Measurements from ENCODE around the gene XIRP2. TPM values are rescaled to one million over a fixed set of nuclear protein-coding genes. Genes with fewer than 3 reads are reported as not detected.

Gene XIRP2
- total and polyA plus RNA-seq, 2 of the 13 experiments (the other 11 are each of a cell fraction or from before 2014, with no cell fraction given), result 0.04 to 0.05 TPM

- no peak for TF ChIP-seq NFE2 (CRISPR knock-in tag; IDR thresholded peaks at IDR 0.05)
- TF ChIP-seq RFXAP (CRISPR knock-in tag; IDR thresholded peaks at IDR 0.05; ENCODE audit: borderline replicate concordance), result no peak
- TF ChIP-seq, protein P1, sequence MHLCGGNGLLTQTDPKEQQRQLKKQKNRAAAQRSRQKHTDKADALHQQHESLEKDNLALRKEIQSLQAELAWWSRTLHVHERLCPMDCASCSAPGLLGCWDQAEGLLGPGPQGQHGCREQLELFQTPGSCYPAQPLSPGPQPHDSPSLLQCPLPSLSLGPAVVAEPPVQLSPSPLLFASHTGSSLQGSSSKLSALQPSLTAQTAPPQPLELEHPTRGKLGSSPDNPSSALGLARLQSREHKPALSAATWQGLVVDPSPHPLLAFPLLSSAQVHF (CRISPR knock-in tag; IDR thresholded peaks at IDR 0.05), result no peak
- no peak for TF ChIP-seq ZNF619 (CRISPR knock-in tag; IDR thresholded peaks at IDR 0.05)
- TF ChIP-seq PAXIP1 (CRISPR knock-in tag; conservative IDR thresholded peaks at IDR 0.05), result no peak
- no peak for TF ChIP-seq SMAD9 (CRISPR knock-in tag; IDR thresholded peaks at IDR 0.05)
- TF ChIP-seq ZNF564 (CRISPR knock-in tag; IDR thresholded peaks at IDR 0.05), result no peak
- TF ChIP-seq MXI1 (IDR thresholded peaks at IDR 0.05; ENCODE audit: borderline replicate concordance, low read depth, low read length), result no peak
These were observed 161.4 kb downstream of the XIRP2 start (continued) for GRCh38 chr2:167049659-167050058.

- intact Hi-C loops (cut with micrococcal nuclease; ENCODE audit: unreplicated experiment) (no loop called here), in situ Hi-C loops (cut with HindIII; ENCODE audit: extremely low pct_ligation_motif_present, low pct_unique_long_range_greater_than_20kb) (no loop called here)
- Histone ChIP-seq H3K4me1 (ENCODE audit: insufficient read depth, low read length) (no peaks in the 10 kb centered on the region), H3K4me2 (ENCODE audit: low read depth, low read length) (no peak overlapping the region), H3K9me3 (ENCODE audit: low read length) (no peaks in the 10 kb centered on the region), H3K9ac (ENCODE audit: insufficient read depth, low read depth, low read length) (no peak overlapping the region), H3K36me3 (replicated peaks in 1 of 2; ENCODE audit: control insufficient read depth in 1 of 2, insufficient read depth in 2 of 2, low read length in 2 of 2) (no peaks in the 10 kb centered on the region), H3K27ac (ENCODE audit: extremely low read length, insufficient read depth, low read length) (no peak overlapping the region), H3K4me3 (replicated peaks in 1 of 3; ENCODE audit: insufficient read depth in 1 of 3, low read depth in 2 of 3, low read length in 3 of 3) (no peak overlapping the region), H3K79me2 (ENCODE audit: insufficient read depth, low read length) (no peaks in the 10 kb centered on the region), H3K27me3 (ENCODE audit: control insufficient read depth in 1 of 2, insufficient read depth in 2 of 2, low read length in 2 of 2) (no peaks in the 10 kb centered on the region), H2AFZ (ENCODE audit: low read length) (no peak overlapping the region), H4K20me1 (ENCODE audit: insufficient read depth, low read length) (no peaks in the 10 kb centered on the region)
- BruUV-seq (replicated peaks), result no TSS peak
- FAIRE-seq, result no peak
- WGBS (ENCODE audit: low lambda C conversion rate), result 31% methylated on average over 1 of the region's 1 CpG
- POLR2A ChIA-PET, result no interaction called here
- CTCF ChIA-PET (ENCODE audit: low intra/inter-chr PET ratio, low total read pairs), result no interaction called here
- ATAC-seq, result no peak; the same call in 2 of the 3 replicates
- DNase-seq (ENCODE audit: low spot score), result no peak
- no peak for TF ChIP-seq FLYWCH1 (CRISPR knock-in tag; IDR thresholded peaks at IDR 0.05)
- TF ChIP-seq, protein P2, sequence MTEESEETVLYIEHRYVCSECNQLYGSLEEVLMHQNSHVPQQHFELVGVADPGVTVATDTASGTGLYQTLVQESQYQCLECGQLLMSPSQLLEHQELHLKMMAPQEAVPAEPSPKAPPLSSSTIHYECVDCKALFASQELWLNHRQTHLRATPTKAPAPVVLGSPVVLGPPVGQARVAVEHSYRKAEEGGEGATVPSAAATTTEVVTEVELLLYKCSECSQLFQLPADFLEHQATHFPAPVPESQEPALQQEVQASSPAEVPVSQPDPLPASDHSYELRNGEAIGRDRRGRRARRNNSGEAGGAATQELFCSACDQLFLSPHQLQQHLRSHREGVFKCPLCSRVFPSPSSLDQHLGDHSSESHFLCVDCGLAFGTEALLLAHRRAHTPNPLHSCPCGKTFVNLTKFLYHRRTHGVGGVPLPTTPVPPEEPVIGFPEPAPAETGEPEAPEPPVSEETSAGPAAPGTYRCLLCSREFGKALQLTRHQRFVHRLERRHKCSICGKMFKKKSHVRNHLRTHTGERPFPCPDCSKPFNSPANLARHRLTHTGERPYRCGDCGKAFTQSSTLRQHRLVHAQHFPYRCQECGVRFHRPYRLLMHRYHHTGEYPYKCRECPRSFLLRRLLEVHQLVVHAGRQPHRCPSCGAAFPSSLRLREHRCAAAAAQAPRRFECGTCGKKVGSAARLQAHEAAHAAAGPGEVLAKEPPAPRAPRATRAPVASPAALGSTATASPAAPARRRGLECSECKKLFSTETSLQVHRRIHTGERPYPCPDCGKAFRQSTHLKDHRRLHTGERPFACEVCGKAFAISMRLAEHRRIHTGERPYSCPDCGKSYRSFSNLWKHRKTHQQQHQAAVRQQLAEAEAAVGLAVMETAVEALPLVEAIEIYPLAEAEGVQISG (CRISPR knock-in tag; IDR thresholded peaks at IDR 0.05), result no peak
- no peak for TF ChIP-seq DMTF1 (CRISPR knock-in tag; IDR thresholded peaks at IDR 0.05)
- no peak for TF ChIP-seq GMEB2 (CRISPR knock-in tag; IDR thresholded peaks at IDR 0.05; ENCODE audit: low read depth)
These were observed 164.5 kb downstream of the XIRP2 start for GRCh38 chr2:167052825-167053224.
